Liver (tissue), 9 donors: Measurements from ENCODE around the gene PHLDB3. TPM values are rescaled to one million over a fixed set of nuclear protein-coding genes. Genes with fewer than 3 reads are reported as not detected.

ENCODE experiments used
- DNase-seq: peaks from one replicate; pipeline ENCODE4 v3.0.0-alpha.2; 2017; ENCODE audit warnings: low spot score
- H3K27ac ChIP-seq, 2 donors: one replicate each; pipeline ENCODE4 v1.7.0; 2013; ENCODE audit warnings: inconsistent platforms in 2 of 2, low read length in 2 of 2, control low read depth in 1 of 2, low read depth in 1 of 2, mild to moderate bottlenecking in 1 of 2
- H3K27me3 ChIP-seq, 4 donors: one replicate each; pipeline versions ENCODE4 v1.6.1 to v1.7.0; 2013; ENCODE audit warnings: low read length in 3 of 4, inconsistent platforms in 1 of 4, mild to moderate bottlenecking in 1 of 4, moderate library complexity in 1 of 4; ENCODE audit not compliant: control insufficient read depth in 4 of 4, insufficient read depth in 4 of 4
- H3K36me3 ChIP-seq, 4 donors: one replicate each; pipeline versions ENCODE4 v1.6.1 to v1.7.0; 2013; ENCODE audit warnings: low read length in 3 of 4, mild to moderate bottlenecking in 3 of 4, low read depth in 1 of 4, moderate library complexity in 1 of 4; ENCODE audit not compliant: control insufficient read depth in 4 of 4, insufficient read depth in 3 of 4
- H3K4me1 ChIP-seq, 4 donors: one replicate each; pipeline versions ENCODE4 v1.6.1 to v1.7.0; 2013; ENCODE audit warnings: low read length in 3 of 4, mild to moderate bottlenecking in 3 of 4, moderate library complexity in 1 of 4; ENCODE audit not compliant: control insufficient read depth in 4 of 4, insufficient read depth in 4 of 4
- H3K4me3 ChIP-seq, 3 donors: one replicate each; pipeline versions ENCODE4 v1.6.1 to v1.7.0; 2013; ENCODE audit warnings: low read length in 3 of 3, control low read depth in 1 of 3, low read depth in 1 of 3, mild to moderate bottlenecking in 1 of 3
- H3K9ac ChIP-seq, 2 donors: one replicate each; pipeline ENCODE4 v1.7.0; 2013; ENCODE audit warnings: low read length in 2 of 2, mild to moderate bottlenecking in 2 of 2, moderate library complexity in 2 of 2, control low read depth in 1 of 2, low read depth in 1 of 2
- H3K9me3 ChIP-seq, 4 donors: one replicate each; pipeline versions ENCODE4 v1.6.1 to v1.7.0; 2013; ENCODE audit warnings: low read length in 3 of 4; ENCODE audit not compliant: control insufficient read depth in 4 of 4
- EGR1 ChIP-seq, 2 donors: IDR thresholded peaks; 2 replicates each; pipeline ENCODE4 v1.6.1; 2016 to 2018; ENCODE audit warnings: antibody characterized with exemption in 2 of 2, low read depth in 2 of 2
- FOXA1 ChIP-seq: IDR thresholded peaks from 2 replicates; pipeline ENCODE4 v1.6.1; 2016; ENCODE audit warnings: antibody characterized with exemption
- FOXA2 ChIP-seq: IDR thresholded peaks from 2 replicates; pipeline ENCODE4 v1.6.1; 2016; ENCODE audit warnings: antibody characterized with exemption
- GABPA ChIP-seq, 2 donors: IDR thresholded peaks in 1 of 2; conservative IDR thresholded peaks in 1 of 2; 2 replicates each; pipeline ENCODE4 v1.6.1; 2016; ENCODE audit warnings: antibody characterized with exemption in 2 of 2, mild to moderate bottlenecking in 1 of 2, moderate library complexity in 1 of 2
- HNF4A ChIP-seq, 2 donors: conservative IDR thresholded peaks; 2 replicates each; pipeline ENCODE4 v1.6.1; 2016; ENCODE audit warnings: antibody characterized with exemption in 2 of 2, mild to moderate bottlenecking in 2 of 2
- JUND ChIP-seq, 2 donors: IDR thresholded peaks; 2 replicates each; pipeline ENCODE4 v1.6.1; 2016; ENCODE audit warnings: antibody characterized with exemption in 2 of 2
- NR2F2 ChIP-seq: IDR thresholded peaks from 2 replicates; pipeline ENCODE4 v1.6.1; 2016; ENCODE audit warnings: antibody characterized with exemption
- RAD21 ChIP-seq, 2 donors: IDR thresholded peaks; 2 replicates each; pipeline ENCODE4 v1.6.1; 2016; ENCODE audit warnings: antibody characterized with exemption in 2 of 2, mild to moderate bottlenecking in 2 of 2
- RXRA ChIP-seq, 2 donors: IDR thresholded peaks; 2 replicates each; pipeline ENCODE4 v1.6.1; 2017 to 2018; ENCODE audit warnings: antibody characterized with exemption in 2 of 2, mild to moderate bottlenecking in 1 of 2
- SP1 ChIP-seq: IDR thresholded peaks from 2 replicates; pipeline ENCODE4 v1.6.1; 2018; ENCODE audit warnings: antibody characterized with exemption, mild to moderate bottlenecking
- TAF1 ChIP-seq: conservative IDR thresholded peaks from 2 replicates; pipeline ENCODE4 v1.6.1; 2016; ENCODE audit warnings: antibody characterized with exemption, mild to moderate bottlenecking
- YY1 ChIP-seq: IDR thresholded peaks from 2 replicates; pipeline ENCODE4 v1.6.1; 2016; ENCODE audit warnings: antibody characterized with exemption, mild to moderate bottlenecking
- WGBS: extraction: QIAGEN DNeasy Blood & Tissue Kit; methylation state at CpG from one replicate; pipeline ENCODE4 v1.1.7; 2013; 5-methylcytosine and 5-hydroxymethylcytosine counted together
- polyA plus RNA-seq, 2 donors: library from polyadenylated mRNA; stranded (reverse) in 1 of 2; unstranded in 1 of 2; fragments of 200-250 nt in 1 of 2; fragments of >200 nt in 1 of 2; fragmentation: Nextera tagmentation in 1 of 2; extraction: Ambion mirVana in 1 of 2; gene quantifications; one replicate each; pipeline versions ENCODE4 v1.2.1 to v1.2.3, GENCODE V29; 2013 to 2015
- total RNA-seq, 2 donors: library from RNA; depleted of rRNA; stranded (reverse); fragments of >200 nt; gene quantifications; one replicate each; pipeline ENCODE4 v1.2.3, GENCODE V29; 2014
- TF ChIP-seq, protein P1 (sequence below): IDR thresholded peaks from 2 replicates; pipeline ENCODE4 v1.6.1; 2016; ENCODE audit warnings: antibody characterized with exemption
- TF ChIP-seq, protein P2 (sequence below): IDR thresholded peaks from 2 replicates; pipeline ENCODE4 v1.6.1; 2016; ENCODE audit warnings: antibody characterized with exemption
- TF ChIP-seq, protein P3 (sequence below): IDR thresholded peaks from 2 replicates; pipeline ENCODE4 v1.6.1; 2016; ENCODE audit warnings: antibody characterized with exemption
- TF ChIP-seq, protein P4 (sequence below): IDR thresholded peaks from 2 replicates; pipeline ENCODE4 v1.6.1; 2016; ENCODE audit warnings: antibody characterized with exemption, mild to moderate bottlenecking
- donor health status: healthy.
- donor health status: healthy.
- donor health status: healthy.
- donor health status: healthy.
- donor health status: healthy.

Gene PHLDB3
- total and polyA plus RNA-seq, 4 donors, result 10.6 to 18.2 (median 11.7) TPM

DNA sequence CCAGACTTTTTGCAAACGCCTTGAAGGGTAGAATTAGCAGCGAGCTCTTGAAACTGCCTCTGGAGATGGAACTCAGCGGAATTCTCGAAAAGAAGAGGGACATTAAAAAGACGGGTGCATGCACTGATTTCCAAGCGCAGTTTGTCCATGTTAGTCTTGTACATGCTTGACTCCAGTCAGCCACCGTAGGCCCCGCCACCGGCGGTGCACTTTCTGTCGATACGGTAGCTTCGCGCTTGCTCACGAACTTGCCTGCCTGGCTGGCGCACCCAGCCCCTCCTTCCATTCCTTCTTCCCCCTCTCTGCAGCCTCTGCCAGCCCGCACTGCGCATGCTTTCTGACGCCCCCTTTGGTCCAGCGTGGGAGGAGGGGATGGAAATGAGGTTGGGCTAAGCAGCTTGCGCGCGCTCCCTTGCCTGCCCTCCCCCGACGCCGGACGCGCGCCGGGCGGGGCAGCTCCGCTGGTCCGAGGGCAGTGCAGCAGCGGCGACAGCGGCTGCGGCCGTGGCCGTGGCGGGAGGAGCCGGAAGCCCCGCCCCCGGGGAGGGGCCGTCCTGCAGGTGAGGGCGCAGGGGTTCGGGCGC, 28.5 kb upstream of the PHLDB3 start, which contains the start of gene ZNF575:
Gene ZNF575 (plus strand): TSS at position 227 of the 584 bp plus-strand sequence. CDS start 1,235 bp downstream, outside the sequence.
- TF ChIP-seq RAD21 (IDR thresholded peaks at IDR 0.05), result no peak
- peak; percentile 75 for TF ChIP-seq SP1
- TF ChIP-seq RXRA (IDR thresholded peaks at IDR 0.05), result peak; percentile 49 to 59
- no peak for TF ChIP-seq FOXA1
- peak in 1 of 2 donors; percentile 17 for TF ChIP-seq JUND (IDR thresholded peaks at IDR 0.05)
- TF ChIP-seq YY1, result peak; percentile 87
- TF ChIP-seq, protein P1, sequence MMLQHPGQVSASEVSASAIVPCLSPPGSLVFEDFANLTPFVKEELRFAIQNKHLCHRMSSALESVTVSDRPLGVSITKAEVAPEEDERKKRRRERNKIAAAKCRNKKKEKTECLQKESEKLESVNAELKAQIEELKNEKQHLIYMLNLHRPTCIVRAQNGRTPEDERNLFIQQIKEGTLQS, result no peak
- TF ChIP-seq, protein P2, sequence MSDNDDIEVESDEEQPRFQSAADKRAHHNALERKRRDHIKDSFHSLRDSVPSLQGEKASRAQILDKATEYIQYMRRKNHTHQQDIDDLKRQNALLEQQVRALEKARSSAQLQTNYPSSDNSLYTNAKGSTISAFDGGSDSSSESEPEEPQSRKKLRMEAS, result peak; percentile 90
- TF ChIP-seq, protein P3, sequence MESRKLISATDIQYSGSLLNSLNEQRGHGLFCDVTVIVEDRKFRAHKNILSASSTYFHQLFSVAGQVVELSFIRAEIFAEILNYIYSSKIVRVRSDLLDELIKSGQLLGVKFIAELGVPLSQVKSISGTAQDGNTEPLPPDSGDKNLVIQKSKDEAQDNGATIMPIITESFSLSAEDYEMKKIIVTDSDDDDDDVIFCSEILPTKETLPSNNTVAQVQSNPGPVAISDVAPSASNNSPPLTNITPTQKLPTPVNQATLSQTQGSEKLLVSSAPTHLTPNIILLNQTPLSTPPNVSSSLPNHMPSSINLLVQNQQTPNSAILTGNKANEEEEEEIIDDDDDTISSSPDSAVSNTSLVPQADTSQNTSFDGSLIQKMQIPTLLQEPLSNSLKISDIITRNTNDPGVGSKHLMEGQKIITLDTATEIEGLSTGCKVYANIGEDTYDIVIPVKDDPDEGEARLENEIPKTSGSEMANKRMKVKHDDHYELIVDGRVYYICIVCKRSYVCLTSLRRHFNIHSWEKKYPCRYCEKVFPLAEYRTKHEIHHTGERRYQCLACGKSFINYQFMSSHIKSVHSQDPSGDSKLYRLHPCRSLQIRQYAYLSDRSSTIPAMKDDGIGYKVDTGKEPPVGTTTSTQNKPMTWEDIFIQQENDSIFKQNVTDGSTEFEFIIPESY, result peak; percentile 94
- peak in 1 of 2 donors; percentile 27 for TF ChIP-seq HNF4A (conservative IDR thresholded peaks at IDR 0.05)
- TF ChIP-seq EGR1 (IDR thresholded peaks at IDR 0.05; ENCODE audit: low read depth in 2 of 2), result peak; percentile 65 to 75
- TF ChIP-seq, protein P4, sequence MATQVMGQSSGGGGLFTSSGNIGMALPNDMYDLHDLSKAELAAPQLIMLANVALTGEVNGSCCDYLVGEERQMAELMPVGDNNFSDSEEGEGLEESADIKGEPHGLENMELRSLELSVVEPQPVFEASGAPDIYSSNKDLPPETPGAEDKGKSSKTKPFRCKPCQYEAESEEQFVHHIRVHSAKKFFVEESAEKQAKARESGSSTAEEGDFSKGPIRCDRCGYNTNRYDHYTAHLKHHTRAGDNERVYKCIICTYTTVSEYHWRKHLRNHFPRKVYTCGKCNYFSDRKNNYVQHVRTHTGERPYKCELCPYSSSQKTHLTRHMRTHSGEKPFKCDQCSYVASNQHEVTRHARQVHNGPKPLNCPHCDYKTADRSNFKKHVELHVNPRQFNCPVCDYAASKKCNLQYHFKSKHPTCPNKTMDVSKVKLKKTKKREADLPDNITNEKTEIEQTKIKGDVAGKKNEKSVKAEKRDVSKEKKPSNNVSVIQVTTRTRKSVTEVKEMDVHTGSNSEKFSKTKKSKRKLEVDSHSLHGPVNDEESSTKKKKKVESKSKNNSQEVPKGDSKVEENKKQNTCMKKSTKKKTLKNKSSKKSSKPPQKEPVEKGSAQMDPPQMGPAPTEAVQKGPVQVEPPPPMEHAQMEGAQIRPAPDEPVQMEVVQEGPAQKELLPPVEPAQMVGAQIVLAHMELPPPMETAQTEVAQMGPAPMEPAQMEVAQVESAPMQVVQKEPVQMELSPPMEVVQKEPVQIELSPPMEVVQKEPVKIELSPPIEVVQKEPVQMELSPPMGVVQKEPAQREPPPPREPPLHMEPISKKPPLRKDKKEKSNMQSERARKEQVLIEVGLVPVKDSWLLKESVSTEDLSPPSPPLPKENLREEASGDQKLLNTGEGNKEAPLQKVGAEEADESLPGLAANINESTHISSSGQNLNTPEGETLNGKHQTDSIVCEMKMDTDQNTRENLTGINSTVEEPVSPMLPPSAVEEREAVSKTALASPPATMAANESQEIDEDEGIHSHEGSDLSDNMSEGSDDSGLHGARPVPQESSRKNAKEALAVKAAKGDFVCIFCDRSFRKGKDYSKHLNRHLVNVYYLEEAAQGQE, result peak; percentile 25
- peak in 1 of 2 donors; percentile 43 for TF ChIP-seq GABPA (IDR thresholded peaks at IDR 0.05 in 1 of 2, conservative IDR thresholded peaks at IDR 0.05 in 1 of 2)
- no peak for TF ChIP-seq TAF1
- no peak for TF ChIP-seq NR2F2
- TF ChIP-seq FOXA2, result no peak
- Histone ChIP-seq H3K4me1 (peaks cover 1 to 23% (median 16%) of the 10 kb centered on the region in 4 donors), H3K9ac (peak within 1 kb of the TSS; percentile 0 to 74), H3K4me3 (peak within 1 kb of the TSS; percentile 57 to 84 (median 68)), H3K27ac (peak within 1 kb of the TSS; percentile 92 to 98), H3K27me3 (no peaks in the 10 kb centered on the region), H3K9me3 (no peaks in the 10 kb centered on the region), H3K36me3 (peaks cover 0 to 2% (median 0%) of the 10 kb centered on the region in 4 donors)
- WGBS, result under 1% methylated on average over 47 of the region's 47 CpGs
- DNase-seq, result peak; percentile 79

DNA sequence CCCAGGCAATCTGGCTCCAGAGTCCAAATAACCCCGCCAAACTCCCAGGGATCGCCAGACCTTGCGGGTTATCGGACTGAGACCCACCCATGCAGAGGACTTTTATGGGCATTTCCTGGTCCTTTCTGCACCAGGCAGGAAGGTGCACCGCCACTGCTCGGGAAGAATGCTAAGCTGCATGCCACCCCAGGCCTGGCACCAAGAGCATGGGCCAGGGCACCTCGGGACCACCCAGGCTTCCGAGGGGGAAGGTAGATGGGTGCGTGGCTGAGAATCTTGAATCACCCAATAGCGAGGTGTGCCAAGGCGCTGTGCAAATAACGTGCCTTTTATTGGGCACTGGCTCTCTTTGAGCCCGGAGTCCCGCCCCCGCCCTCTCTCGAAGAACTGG, 28.0 kb upstream of the PHLDB3 start:
- Histone ChIP-seq H3K9me3 (no peaks in the 10 kb centered on the region), H3K27me3 (no peaks in the 10 kb centered on the region), H3K27ac (peak overlapping the region; percentile 92 to 98), H3K4me3 (peak overlapping the region; percentile 57 to 84 (median 68)), H3K9ac (peak overlapping the region; percentile 0 to 74), H3K36me3 (no peaks in the 10 kb centered on the region), H3K4me1 (peaks cover 1 to 28% (median 20%) of the 10 kb centered on the region in 4 donors)
- DNase-seq, result no peak
- under 1% methylated on average over 16 of the region's 16 CpGs for WGBS
- TF ChIP-seq NR2F2 (peak; percentile 39), RAD21 (IDR thresholded peaks at IDR 0.05) (no peak), RXRA (IDR thresholded peaks at IDR 0.05) (no peak), HNF4A (conservative IDR thresholded peaks at IDR 0.05) (peak; percentile 24 to 26), YY1 (no peak), FOXA1 (no peak), FOXA2 (no peak)
- TF ChIP-seq, protein P4, result no peak
- TF ChIP-seq, protein P2, result no peak
- TF ChIP-seq, protein P3, result no peak
